SK-N-SH (cell line): Measurements from ENCODE around the gene CAPZA2.

Experiments
- CTCF ChIP-seq: fragments of 200-600 bp; sonication (generic); IDR thresholded peaks from 2 replicates; pipeline ENCODE4 v1.6.1; 2017; ENCODE audit warnings: antibody characterized with exemption, mild to moderate bottlenecking, moderate library complexity
- EZH2phosphoT487 ChIP-seq: fragments of 200-600 bp; sonication (generic); IDR thresholded peaks from 2 replicates; pipeline ENCODE4 v1.6.1; 2017; ENCODE audit warnings: low read depth, mixed run types, mild to moderate bottlenecking, antibody characterized with exemption, moderate library complexity, borderline replicate concordance
- FOXM1 ChIP-seq: IDR thresholded peaks from 2 replicates; pipeline ENCODE4 v1.4.0; 2012; ENCODE audit warnings: low read depth, mild to moderate bottlenecking
- GABPA ChIP-seq: IDR thresholded peaks from 2 replicates; pipeline ENCODE4 v1.4.0; 2012; ENCODE audit warnings: low read depth, mild to moderate bottlenecking
- MAX ChIP-seq: IDR thresholded peaks from 2 replicates; pipeline ENCODE4 v1.4.0; 2012; ENCODE audit warnings: low read depth
- MXI1 ChIP-seq: IDR thresholded peaks from 2 replicates; pipeline ENCODE4 v1.6.1; 2012; ENCODE audit warnings: mild to moderate bottlenecking, low read depth, low read length, improper control_type of control experiment
- POLR2AphosphoS5 ChIP-seq: IDR thresholded peaks from 2 replicates; pipeline ENCODE4 v1.6.1; 2012; ENCODE audit warnings: low read depth, low read length
- RFX5 ChIP-seq: IDR thresholded peaks from 2 replicates; pipeline ENCODE4 v1.6.1; 2012; ENCODE audit warnings: mild to moderate bottlenecking, improper control_type of control experiment, low read length
- TAF1 ChIP-seq: IDR thresholded peaks from 2 replicates; pipeline ENCODE4 v1.6.1; 2012; ENCODE audit warnings: low read depth, mild to moderate bottlenecking, low read length, moderate library complexity, borderline replicate concordance
- TEAD4 ChIP-seq: IDR thresholded peaks from 2 replicates; pipeline ENCODE4 v1.4.0; 2012; ENCODE audit warnings: mild to moderate bottlenecking, borderline replicate concordance; ENCODE audit not compliant: insufficient read depth

GRCh38 chr7:116834815-116835504, 27.4 kb upstream of the CAPZA2 start:
- no peak for TF ChIP-seq CTCF
- TF ChIP-seq EZH2phosphoT487: no peak
- TF ChIP-seq FOXM1: no peak
- TF ChIP-seq MAX: no peak
- TF ChIP-seq RFX5: no peak
- TF ChIP-seq TAF1: no peak
- no peak for TF ChIP-seq TEAD4
- TF ChIP-seq POLR2AphosphoS5: no peak
- no peak for TF ChIP-seq GABPA
- no peak for TF ChIP-seq MXI1
